HepG2 (cell line): Measurements from ENCODE around the gene TIMM13. TPM values are rescaled to one million over a fixed set of nuclear protein-coding genes. Genes with fewer than 3 reads are reported as not detected.
"Not testable (repeated sequence)": the region's sequence is repeated elsewhere in the genome, so short reads cannot be mapped to it uniquely, and the experiment has no call there.

Experiments
- ATAC-seq: fragments of 200-7000 bp; cut with Tn5 transposase; 3 replicates; pipeline ENCODE4 v1.9.1; 2020; ENCODE audit warnings: mild to moderate bottlenecking, moderate library complexity
- BruUV-seq: library from RNA; stranded (reverse); fragments of 400-500 nt; replicated peaks from 2 replicates; lab custom pipeline; 2021; lab: Mats Ljungman, UMichigan
- CTCF ChIA-PET: fragments of 300-600 bp; formaldehyde crosslinking; extraction: SDS; loops from one replicate; lab custom pipeline; 2021; ENCODE audit warnings: low total read pairs, inconsistent platforms, low intra/inter-chr PET ratio; lab: Yijun Ruan, JAX
- POLR2A ChIA-PET: fragments of 350-600 bp; sonication (Branson Sonifier 250); formaldehyde crosslinking; loops from one replicate; lab custom pipeline; 2020; ENCODE audit warnings: antibody characterized with exemption, inconsistent platforms; lab: Yijun Ruan, JAX
- DNase-seq: peaks from one replicate; pipeline ENCODE4 v3.0.0-alpha.2; 2015; ENCODE audit warnings: low spot score
- FAIRE-seq: peaks from 3 replicates; lab custom pipeline; 2011; peaks lifted over from hg19 to GRCh38; lab: Jason Lieb, UNC
- H2AFZ ChIP-seq: one replicate; pipeline ENCODE4 v1.6.1; 2011; ENCODE audit warnings: low read length, inconsistent platforms
- H3K27ac ChIP-seq: fragments of 300-600 bp; 3 replicates; pipeline ENCODE4 v1.8.0; 2011; ENCODE audit warnings: mixed run types, mild to moderate bottlenecking, mixed read lengths, low read length, inconsistent platforms; ENCODE audit not compliant: insufficient read depth; ENCODE audit errors: extremely low read length
- H3K27me3 ChIP-seq, 2 experiments: fragments of 200-600 bp in 1 of 2; 2 replicates in 1 of 2; 3 replicates in 1 of 2; pipeline versions ENCODE4 v1.6.0 to v1.8.0; 2011; ENCODE audit warnings: low read length in 2 of 2, mild to moderate bottlenecking in 2 of 2, moderate library complexity in 2 of 2, inconsistent platforms in 1 of 2; ENCODE audit not compliant: insufficient read depth in 2 of 2, control insufficient read depth in 1 of 2
- H3K36me3 ChIP-seq, 2 experiments: fragments of 200-600 bp in 1 of 2; replicated peaks in 1 of 2; 2 replicates in 1 of 2; 3 replicates in 1 of 2; pipeline versions ENCODE4 v1.5.1 to v1.8.0; 2011; ENCODE audit warnings: low read length in 2 of 2, inconsistent platforms in 1 of 2; ENCODE audit not compliant: insufficient read depth in 2 of 2, control insufficient read depth in 1 of 2
- H3K4me1 ChIP-seq: 2 replicates; pipeline ENCODE4 v1.5.1; 2012; ENCODE audit warnings: low read length, inconsistent platforms; ENCODE audit not compliant: insufficient read depth
- H3K4me2 ChIP-seq: 2 replicates; pipeline ENCODE4 v1.6.0; 2011; ENCODE audit warnings: low read depth, low read length, inconsistent platforms
- H3K4me3 ChIP-seq, 3 experiments: fragments of 200-600 bp in 1 of 3; sonication (generic), shearing (Covaris generic) in 1 of 3; replicated peaks in 1 of 3; 2 replicates each; pipeline ENCODE4 v1.5.1; 2011 to 2016; ENCODE audit warnings: low read length in 3 of 3, inconsistent platforms in 2 of 3, low read depth in 2 of 3, mild to moderate bottlenecking in 2 of 3, control low read depth in 1 of 3, mixed read lengths in 1 of 3; ENCODE audit not compliant: insufficient read depth in 1 of 3
- H3K79me2 ChIP-seq: one replicate; pipeline ENCODE4 v1.6.1; 2011; ENCODE audit warnings: low read length, inconsistent platforms; ENCODE audit not compliant: insufficient read depth
- H3K9ac ChIP-seq: 2 replicates; pipeline ENCODE4 v1.6.0; 2011; ENCODE audit warnings: mild to moderate bottlenecking, low read depth, low read length, inconsistent platforms; ENCODE audit not compliant: insufficient read depth
- H3K9me3 ChIP-seq: 2 replicates; pipeline ENCODE4 v1.5.1; 2012; ENCODE audit warnings: mild to moderate bottlenecking, low read length
- H4K20me1 ChIP-seq: 2 replicates; pipeline ENCODE4 v1.6.0; 2011; ENCODE audit warnings: inconsistent platforms, mild to moderate bottlenecking, low read length, moderate library complexity; ENCODE audit not compliant: insufficient read depth
- ASH2L ChIP-seq: fragments of 300-600, 200-600 bp; sonication (generic); IDR thresholded peaks from 2 replicates; pipeline ENCODE4 v1.7.0; 2017; ENCODE audit warnings: low read depth, mild to moderate bottlenecking, moderate library complexity, mixed read lengths, low read length; ENCODE audit not compliant: insufficient read length
- ATF7 ChIP-seq, 2 experiments: fragments of 450-650 bp in 1 of 2; sonication (generic) in 1 of 2; formaldehyde crosslinking in 1 of 2; IDR thresholded peaks; 2 replicates each; pipeline versions ENCODE4 v1.4.0 to v1.6.1; 2016 to 2020; ENCODE audit warnings: antibody characterized with exemption in 1 of 2, mild to moderate bottlenecking in 1 of 2, missing genetic modification reagents in 1 of 2
- CHCHD3 ChIP-seq: sonication (generic); formaldehyde crosslinking; IDR thresholded peaks from 2 replicates; pipeline ENCODE4 v1.8.0; 2022; ENCODE audit warnings: mild to moderate bottlenecking, missing genetic modification reagents, moderate library complexity
- HNRNPLL ChIP-seq: fragments of 200-400 bp; formaldehyde crosslinking; IDR thresholded peaks from 2 replicates; pipeline ENCODE4 v1.6.1; 2017; ENCODE audit warnings: mild to moderate bottlenecking, low read depth, low read length; ENCODE audit not compliant: poor library complexity, severe bottlenecking
- THAP11 ChIP-seq: IDR thresholded peaks from 2 replicates; pipeline ENCODE4 v1.6.1; 2016; ENCODE audit warnings: missing biosample characterization, missing genetic modification reagents
- YY1 ChIP-seq: IDR thresholded peaks from 2 replicates; pipeline ENCODE4 v1.6.1; 2011; ENCODE audit warnings: low read length, low read depth, moderate library complexity, mild to moderate bottlenecking; ENCODE audit not compliant: insufficient read depth, insufficient replicate concordance
- ZNF234 ChIP-seq: sonication (generic); formaldehyde crosslinking; conservative IDR thresholded peaks from 2 replicates; pipeline ENCODE4 v1.5.1; 2020; ENCODE audit warnings: mild to moderate bottlenecking, missing genetic modification reagents
- ZNF235 ChIP-seq: sonication (generic); formaldehyde crosslinking; IDR thresholded peaks from 2 replicates; pipeline ENCODE4 v1.8.1; 2023; ENCODE audit warnings: mild to moderate bottlenecking, missing genetic modification reagents, borderline replicate concordance
- WGBS: methylation state at CpG from one replicate; pipeline ENCODE4 v1.1.6; 2017; ENCODE audit warnings: low lambda C conversion rate; 5-methylcytosine and 5-hydroxymethylcytosine counted together
- in situ Hi-C: cut with HindIII; loops from 2 replicates; pipeline ENCODE4 v1.10.0; 2017; ENCODE audit warnings: low pct_unique_long_range_greater_than_20kb; ENCODE audit not compliant: extremely low pct_ligation_motif_present
- intact Hi-C: fragments of 100-400 bp; cut with micrococcal nuclease; formaldehyde crosslinking; loops from one replicate; pipeline ENCODE4 v1.10.0; 2022; ENCODE audit not compliant: unreplicated experiment
- polyA plus RNA-seq, 8 experiments: library from polyadenylated mRNA; depleted of rRNA in 3 of 8; stranded (reverse) in 7 of 8; unstranded in 1 of 8; fragments of >200 nt; fragmentation: Illumina TruSeq in 4 of 8; extraction: Trizol in 4 of 8; gene quantifications; 2 replicates each; pipeline versions ENCODE4 v1.2.1 to v1.2.3, GENCODE V29; 2011 to 2016; ENCODE audit warnings: low read depth in 4 of 8, missing spikeins in 1 of 8, mixed read lengths in 1 of 8; ENCODE audit not compliant: insufficient read depth in 1 of 8
- total RNA-seq, 5 experiments: library from RNA; depleted of rRNA; stranded (reverse); fragments of >200 nt; fragmentation: Illumina TruSeq; extraction: Trizol; gene quantifications; 2 replicates each; pipeline ENCODE4 v1.2.3, GENCODE V29; 2016; ENCODE audit warnings: low read depth in 1 of 5
- TF ChIP-seq, protein P1 (sequence below): sonication (generic); formaldehyde crosslinking; IDR thresholded peaks from 2 replicates; pipeline ENCODE4 v1.5.0; 2020; ENCODE audit warnings: mild to moderate bottlenecking, missing genetic modification reagents

TIMM13 gene
- total and polyA plus RNA-seq, 2 of the 13 experiments (the other 11 are each of a cell fraction or from before 2014, with no cell fraction given) = 48.4 to 108 TPM

DNA sequence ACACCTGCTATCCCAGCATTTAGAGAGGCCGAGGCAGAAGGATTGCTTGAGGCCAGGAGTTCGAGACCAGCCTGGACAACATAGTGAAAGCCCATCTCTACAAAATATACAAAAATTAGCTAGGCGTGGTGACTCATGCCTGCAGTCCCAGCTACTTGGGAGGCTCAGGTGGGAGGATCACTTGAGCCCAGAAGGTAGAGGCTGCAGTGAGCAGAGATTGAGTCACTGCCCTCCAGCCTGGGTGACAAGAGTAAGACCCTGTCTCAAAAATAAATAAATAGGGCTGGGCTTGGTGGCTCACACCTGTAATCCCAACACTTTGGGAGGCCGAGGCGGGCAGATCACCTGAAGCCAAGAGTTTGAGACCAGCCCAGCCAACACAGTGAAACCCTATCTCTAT is 36.3 kb upstream of the TIMM13 start:
- ATAC-seq, H2AFZ ChIP-seq, in situ Hi-C loops, BruUV-seq, FAIRE-seq, CTCF ChIA-PET, DNase-seq, H3K27me3 ChIP-seq, H3K4me3 ChIP-seq, H3K9me3 ChIP-seq, H4K20me1 ChIP-seq, H3K27ac ChIP-seq, H3K9ac ChIP-seq, H3K36me3 ChIP-seq, H3K79me2 ChIP-seq: not testable (repeated sequence)
- POLR2A ChIA-PET = interaction anchor here (0.8 to 5.0 kb wide), 8 partner anchors 10 to 161 kb away, joined by 3 to 42 read pairs (median 4); partner anchors contain the start of genes GADD45B and TIMM13
- intact Hi-C loops = loop anchor here (2.0 kb wide), 1 partner anchor 37 kb away; the partner anchor contains the start of gene TIMM13
- Histone ChIP-seq H3K4me1 (peaks cover 46% of the 10 kb centered on the region), H3K4me2 (peak overlapping the region; percentile 68)
- TF ChIP-seq, protein P1, sequence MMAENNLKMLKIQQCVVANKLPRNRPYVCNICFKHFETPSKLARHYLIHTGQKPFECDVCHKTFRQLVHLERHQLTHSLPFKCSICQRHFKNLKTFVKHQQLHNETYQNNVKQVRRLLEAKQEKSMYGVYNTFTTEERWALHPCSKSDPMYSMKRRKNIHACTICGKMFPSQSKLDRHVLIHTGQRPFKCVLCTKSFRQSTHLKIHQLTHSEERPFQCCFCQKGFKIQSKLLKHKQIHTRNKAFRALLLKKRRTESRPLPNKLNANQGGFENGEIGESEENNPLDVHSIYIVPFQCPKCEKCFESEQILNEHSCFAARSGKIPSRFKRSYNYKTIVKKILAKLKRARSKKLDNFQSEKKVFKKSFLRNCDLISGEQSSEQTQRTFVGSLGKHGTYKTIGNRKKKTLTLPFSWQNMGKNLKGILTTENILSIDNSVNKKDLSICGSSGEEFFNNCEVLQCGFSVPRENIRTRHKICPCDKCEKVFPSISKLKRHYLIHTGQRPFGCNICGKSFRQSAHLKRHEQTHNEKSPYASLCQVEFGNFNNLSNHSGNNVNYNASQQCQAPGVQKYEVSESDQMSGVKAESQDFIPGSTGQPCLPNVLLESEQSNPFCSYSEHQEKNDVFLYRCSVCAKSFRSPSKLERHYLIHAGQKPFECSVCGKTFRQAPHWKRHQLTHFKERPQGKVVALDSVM (CRISPR knock-in tag) = peak; percentile 68; the same call in 1 of the 2 replicates
- WGBS = 83% methylated on average over 5 of the region's 5 CpGs

DNA sequence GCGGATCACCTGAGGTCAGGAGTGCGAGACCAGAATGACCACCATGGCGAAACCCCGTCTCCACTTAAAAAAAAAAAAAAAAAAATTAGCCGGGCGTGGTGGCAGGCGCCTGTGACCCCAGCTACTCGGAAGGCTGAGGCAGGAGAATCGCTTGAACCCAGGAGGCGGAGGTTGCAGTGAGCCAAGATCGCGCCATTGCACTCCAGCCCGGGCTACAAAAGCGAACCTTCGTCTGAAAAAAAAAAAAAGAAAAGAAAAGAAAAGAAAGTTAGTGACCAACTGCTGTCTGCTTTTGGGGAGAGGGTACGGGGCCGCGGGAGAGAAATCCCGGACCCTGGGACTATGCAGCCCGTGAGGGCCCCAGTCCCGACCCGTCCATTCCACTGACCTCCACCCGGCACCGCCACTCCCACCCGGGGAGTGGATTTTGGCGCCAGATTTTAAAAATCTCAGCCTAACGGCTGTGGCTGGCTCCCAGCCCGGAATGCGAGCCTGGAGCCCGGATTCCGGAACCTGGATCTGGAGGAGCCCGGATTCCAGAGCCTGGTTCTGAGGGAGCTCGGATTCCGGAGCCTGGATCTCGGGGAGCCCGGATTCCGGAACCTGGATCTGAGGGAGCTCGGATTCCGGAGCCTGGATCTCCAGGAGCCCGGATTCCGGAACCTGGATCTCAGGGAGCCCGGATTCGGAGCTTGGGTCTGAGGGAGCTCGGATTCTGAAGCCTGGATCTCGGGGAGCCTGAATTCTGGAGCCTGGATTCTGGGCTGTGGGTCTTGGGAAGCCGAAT is 35.4 kb upstream of the TIMM13 start:
- Histone ChIP-seq H2AFZ (peak overlapping the region; percentile 35), H3K4me2 (peak overlapping the region; percentile 68), H3K27ac (peak overlapping the region; percentile 46), H3K36me3 (no peaks in the 10 kb centered on the region), H3K9ac (peak overlapping the region; percentile 48; the same call in 1 of the 2 replicates), H3K79me2 (no peaks in the 10 kb centered on the region), H3K27me3 (no peaks in the 10 kb centered on the region), H3K4me1 (peaks cover 50% of the 10 kb centered on the region), H3K4me3 (peak overlapping the region in 2 of 3 experiments; percentile 33 to 58; a peak in 2 of 6 replicates), H4K20me1 (no peaks in the 10 kb centered on the region), H3K9me3 (no peaks in the 10 kb centered on the region)
- intact Hi-C loops (loop anchor here (2.0 kb wide), 1 partner anchor 36 kb away; the partner anchor contains the start of gene TIMM13), in situ Hi-C loops (no loop called here)
- FAIRE-seq (peak; percentile 58), DNase-seq (peak; percentile 93), ATAC-seq (peak; percentile 60)
- WGBS = 39% methylated on average over 30 of the region's 46 CpGs
- POLR2A ChIA-PET = interaction anchor here (0.6 to 5.0 kb wide), 11 partner anchors 11 to 162 kb away, joined by 3 to 42 read pairs (median 4); partner anchors contain the start of genes GADD45B and TIMM13
- CTCF ChIA-PET = no interaction called here
- BruUV-seq = no TSS peak
- TF ChIP-seq ASH2L (peak; percentile 57), ATF7 (IDR thresholded peaks at IDR 0.05) (no peak), ATF7 (CRISPR knock-in tag; IDR thresholded peaks at IDR 0.05) (peak; percentile 56; the same call in 1 of the 2 replicates), ZNF235 (CRISPR knock-in tag) (peak; percentile 68; the same call in 1 of the 2 replicates), CHCHD3 (CRISPR knock-in tag) (no peak), THAP11 (CRISPR knock-in tag) (peak; percentile 91), ZNF234 (CRISPR knock-in tag) (no peak), YY1 (peak; percentile 91), HNRNPLL (peak; percentile 53)
